SK-N-MC (cell line): ENCODE measurements around the gene SOS2.

Experiments
- EZH2 ChIP-seq: fragments of 200-600 bp; sonication (generic); IDR thresholded peaks from one replicate; pipeline ENCODE4 v1.6.1; 2017; ENCODE audit warnings: antibody characterized with exemption
- POLR2AphosphoS5 ChIP-seq: IDR thresholded peaks from 2 replicates; pipeline ENCODE4 v1.6.1; 2012; ENCODE audit warnings: mild to moderate bottlenecking, low read depth, low read length, borderline replicate concordance

DNA sequence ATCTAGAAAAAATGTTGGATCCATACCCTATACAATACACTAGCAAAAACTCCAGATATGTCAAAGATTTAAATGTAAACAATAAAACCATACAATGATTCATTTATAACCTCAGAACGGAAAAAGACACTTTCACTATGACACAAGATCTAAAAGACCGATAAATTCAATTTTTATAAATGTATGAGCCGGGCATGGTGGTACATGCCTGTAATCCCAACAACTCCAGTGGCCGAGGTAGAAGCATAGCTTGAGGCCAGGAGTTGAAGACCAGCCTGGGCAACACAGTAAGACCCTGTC lies 2.5 kb upstream of the SOS2 start:
- TF ChIP-seq POLR2AphosphoS5 (no peak), EZH2 (no peak)
